OCI-LY1 (cell line): ENCODE results near the gene FLAD1.

ENCODE experiments used
- H2AFZ ChIP-seq: fragments of 200-600 bp; sonication (generic), shearing (Covaris generic); 2 replicates; pipeline ENCODE4 v1.6.0; 2014; ENCODE audit warnings: antibody characterized with exemption, mild to moderate bottlenecking, low read length
- H3F3A ChIP-seq: fragments of 200-600 bp; sonication (generic), shearing (Covaris generic); 2 replicates; pipeline ENCODE4 v1.6.0; 2014; ENCODE audit warnings: mild to moderate bottlenecking, antibody characterized with exemption, low read length, moderate library complexity; ENCODE audit not compliant: insufficient read depth
- H3K27ac ChIP-seq: fragments of 200-600 bp; sonication (generic); 2 replicates; pipeline ENCODE4 v1.5.1; 2014; ENCODE audit warnings: low read length, mixed run types, mild to moderate bottlenecking, low read depth; ENCODE audit not compliant: poor library complexity, severe bottlenecking
- H3K27me3 ChIP-seq: fragments of 200-600 bp; sonication (generic); 2 replicates; pipeline ENCODE4 v1.6.0; 2014; ENCODE audit warnings: antibody characterized with exemption, mild to moderate bottlenecking, low read length, moderate library complexity; ENCODE audit not compliant: insufficient read depth
- H3K36me3 ChIP-seq: fragments of 200-600 bp; sonication (generic); 2 replicates; pipeline ENCODE4 v1.6.1; 2014; ENCODE audit warnings: mild to moderate bottlenecking, antibody characterized with exemption, low read length, moderate library complexity, mixed read lengths; ENCODE audit not compliant: insufficient read depth
- H3K4me1 ChIP-seq: fragments of 200-600 bp; sonication (generic); 2 replicates; pipeline ENCODE4 v1.5.1; 2014; ENCODE audit warnings: mild to moderate bottlenecking, low read length, moderate library complexity; ENCODE audit not compliant: insufficient read depth, severe bottlenecking
- H3K4me2 ChIP-seq: fragments of 200-600 bp; sonication (generic), shearing (Covaris generic); 2 replicates; pipeline ENCODE4 v1.6.1; 2014; ENCODE audit warnings: low read length
- H3K4me3 ChIP-seq: fragments of 200-600 bp; sonication (generic); 2 replicates; pipeline ENCODE4 v1.5.1; 2014; ENCODE audit warnings: low read length, low read depth, mild to moderate bottlenecking, mixed read lengths; ENCODE audit not compliant: poor library complexity, severe bottlenecking
- H3K79me2 ChIP-seq: fragments of 200-600 bp; shearing (Covaris generic); 2 replicates; pipeline ENCODE4 v1.6.1; 2016; ENCODE audit warnings: mixed run types, low read length, mixed read lengths; ENCODE audit not compliant: insufficient read depth
- H3K9ac ChIP-seq: fragments of 200-600 bp; sonication (generic), shearing (Covaris generic); 2 replicates; pipeline ENCODE4 v1.6.1; 2014; ENCODE audit warnings: mild to moderate bottlenecking, low read length, mixed read lengths
- H3K9me2 ChIP-seq: fragments of 200-600 bp; sonication (generic), shearing (Covaris generic); 2 replicates; pipeline ENCODE4 v1.6.1; 2014; ENCODE audit warnings: low read depth, mild to moderate bottlenecking, low read length, mixed read lengths
- H3K9me3 ChIP-seq: fragments of 200-600 bp; shearing (Covaris generic); 2 replicates; pipeline ENCODE4 v1.6.1; 2014; ENCODE audit warnings: low read length, mixed read lengths
- H4K20me1 ChIP-seq: fragments of 200-600 bp; sonication (generic), shearing (Covaris generic); 2 replicates; pipeline ENCODE4 v1.6.0; 2016; ENCODE audit warnings: mild to moderate bottlenecking, low read length; ENCODE audit not compliant: insufficient read depth
- EZH2 ChIP-seq: fragments of 200-600 bp; sonication (generic), shearing (Covaris generic); IDR thresholded peaks from 2 replicates; pipeline ENCODE4 v1.8.0; 2017; ENCODE audit warnings: borderline replicate concordance, mixed run types, mild to moderate bottlenecking, antibody characterized with exemption, low read length, moderate library complexity, mixed read lengths
- TF ChIP-seq, protein P1 (sequence below): fragments of 200-600 bp; sonication (generic), shearing (Covaris generic); IDR thresholded peaks from 2 replicates; pipeline ENCODE4 v1.5.1; 2017; ENCODE audit warnings: mild to moderate bottlenecking, antibody characterized with exemption, low read length, moderate library complexity, mixed read lengths

Gene FLAD1

DNA sequence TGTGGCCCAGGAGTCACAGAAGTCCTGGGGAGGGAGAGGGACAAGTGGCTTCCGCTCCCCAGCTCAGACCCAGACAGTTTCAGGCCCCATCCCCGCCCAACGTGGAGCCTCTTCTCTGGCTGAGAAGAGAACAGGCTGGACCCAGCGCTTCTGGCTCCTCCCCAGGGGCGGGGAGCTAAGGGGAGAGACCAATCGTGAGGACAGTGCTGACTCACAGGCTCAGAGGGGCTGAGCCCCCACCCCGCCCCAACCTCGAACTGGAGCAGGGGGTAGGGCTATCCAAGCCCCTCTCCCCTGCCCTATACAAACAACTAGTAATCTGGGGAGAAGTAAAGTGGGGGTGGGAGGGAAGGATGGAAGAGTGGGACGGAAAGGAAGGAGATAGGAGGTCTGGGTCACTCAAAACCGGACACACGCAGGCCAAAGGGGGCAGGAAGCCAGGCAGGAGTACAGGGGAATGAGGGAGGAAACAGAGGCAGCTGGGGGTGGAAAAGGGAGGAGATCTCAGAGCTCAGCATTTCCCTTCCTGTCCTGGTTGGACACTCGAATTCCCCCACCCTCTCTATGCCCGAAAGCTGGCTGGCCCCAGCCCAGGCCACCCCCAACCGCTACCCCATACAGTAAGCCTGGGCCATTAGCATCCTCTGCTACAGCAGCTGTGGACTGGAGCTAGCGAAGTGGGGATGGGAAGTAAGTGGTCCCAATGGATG lies 12.4 kb upstream of the FLAD1 start, which contains the start of gene SHC1:
Gene SHC1 (minus strand): TSS at position 117 of the 710 bp plus-strand sequence. CDS start 221 bp downstream, outside the sequence.
- peak within 1 kb of the TSS; percentile 53 for H3K9ac ChIP-seq
- H3K36me3 ChIP-seq = peaks cover 33% of the 10 kb centered on the region
- no peaks in the 10 kb centered on the region for H3K9me3 ChIP-seq
- no peaks in the 10 kb centered on the region for H4K20me1 ChIP-seq
- no peaks in the 10 kb centered on the region for H3K9me2 ChIP-seq
- H3K4me2 ChIP-seq = peak within 1 kb of the TSS; percentile 71
- H3K27me3 ChIP-seq = no peaks in the 10 kb centered on the region
- no peak within 1 kb of the TSS for H2AFZ ChIP-seq
- H3K79me2 ChIP-seq = peaks cover 9% of the 10 kb centered on the region
- H3F3A ChIP-seq = no peaks in the 10 kb centered on the region
- no peak for TF ChIP-seq EZH2
- TF ChIP-seq, protein P1, sequence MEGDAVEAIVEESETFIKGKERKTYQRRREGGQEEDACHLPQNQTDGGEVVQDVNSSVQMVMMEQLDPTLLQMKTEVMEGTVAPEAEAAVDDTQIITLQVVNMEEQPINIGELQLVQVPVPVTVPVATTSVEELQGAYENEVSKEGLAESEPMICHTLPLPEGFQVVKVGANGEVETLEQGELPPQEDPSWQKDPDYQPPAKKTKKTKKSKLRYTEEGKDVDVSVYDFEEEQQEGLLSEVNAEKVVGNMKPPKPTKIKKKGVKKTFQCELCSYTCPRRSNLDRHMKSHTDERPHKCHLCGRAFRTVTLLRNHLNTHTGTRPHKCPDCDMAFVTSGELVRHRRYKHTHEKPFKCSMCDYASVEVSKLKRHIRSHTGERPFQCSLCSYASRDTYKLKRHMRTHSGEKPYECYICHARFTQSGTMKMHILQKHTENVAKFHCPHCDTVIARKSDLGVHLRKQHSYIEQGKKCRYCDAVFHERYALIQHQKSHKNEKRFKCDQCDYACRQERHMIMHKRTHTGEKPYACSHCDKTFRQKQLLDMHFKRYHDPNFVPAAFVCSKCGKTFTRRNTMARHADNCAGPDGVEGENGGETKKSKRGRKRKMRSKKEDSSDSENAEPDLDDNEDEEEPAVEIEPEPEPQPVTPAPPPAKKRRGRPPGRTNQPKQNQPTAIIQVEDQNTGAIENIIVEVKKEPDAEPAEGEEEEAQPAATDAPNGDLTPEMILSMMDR = no peak
- H3K4me3 ChIP-seq = peak within 1 kb of the TSS; percentile 52
- peaks cover 35% of the 10 kb centered on the region for H3K4me1 ChIP-seq
- H3K27ac ChIP-seq = peak within 1 kb of the TSS; percentile 69

DNA sequence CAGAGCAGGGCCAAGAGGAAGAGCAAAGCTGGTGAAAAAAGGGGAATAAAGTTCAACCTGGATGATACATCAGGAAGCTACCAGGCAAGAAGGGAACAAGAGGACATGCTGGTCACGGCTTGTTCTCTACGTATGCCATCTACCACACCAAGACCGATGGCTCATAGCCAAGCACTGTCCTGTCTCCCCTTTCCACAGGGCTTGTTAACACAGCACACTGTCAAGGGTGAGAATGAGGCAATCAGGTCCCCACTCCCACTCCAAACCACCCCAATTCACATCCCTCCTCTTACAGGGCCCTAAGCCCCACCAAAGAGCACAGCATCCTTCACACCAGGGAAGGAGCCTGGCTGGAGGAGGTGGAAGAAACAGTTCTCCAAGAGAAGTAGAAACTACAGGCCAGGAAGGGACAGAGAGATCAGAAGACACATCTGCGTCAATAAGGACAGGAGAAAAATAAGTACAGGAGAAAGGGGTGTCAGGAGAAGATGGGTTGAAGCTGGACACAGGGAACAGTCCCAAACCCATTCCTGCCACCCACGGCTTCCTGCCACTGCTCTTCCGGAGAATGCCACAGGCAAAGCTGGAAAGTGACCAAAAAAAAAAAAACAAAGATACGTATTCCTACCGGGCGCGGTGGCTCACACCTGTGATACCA lies 11.7 kb upstream of the FLAD1 start:
- peak overlapping the region; percentile 69 for H3K27ac ChIP-seq
- no peaks in the 10 kb centered on the region for H3K27me3 ChIP-seq
- peak overlapping the region; percentile 71 for H3K4me2 ChIP-seq
- H3K4me1 ChIP-seq = peaks cover 42% of the 10 kb centered on the region
- H3K9ac ChIP-seq = peak overlapping the region; percentile 53; the same call in 1 of the 2 replicates
- no peaks in the 10 kb centered on the region for H3F3A ChIP-seq
- H3K79me2 ChIP-seq = peaks cover 16% of the 10 kb centered on the region
- peak overlapping the region; percentile 52 for H3K4me3 ChIP-seq
- TF ChIP-seq, protein P1 = no peak
- no peak for TF ChIP-seq EZH2
- no peaks in the 10 kb centered on the region for H4K20me1 ChIP-seq
- peaks cover 26% of the 10 kb centered on the region for H3K36me3 ChIP-seq
- no peaks in the 10 kb centered on the region for H3K9me3 ChIP-seq
- no peak overlapping the region for H2AFZ ChIP-seq
- no peaks in the 10 kb centered on the region for H3K9me2 ChIP-seq

DNA sequence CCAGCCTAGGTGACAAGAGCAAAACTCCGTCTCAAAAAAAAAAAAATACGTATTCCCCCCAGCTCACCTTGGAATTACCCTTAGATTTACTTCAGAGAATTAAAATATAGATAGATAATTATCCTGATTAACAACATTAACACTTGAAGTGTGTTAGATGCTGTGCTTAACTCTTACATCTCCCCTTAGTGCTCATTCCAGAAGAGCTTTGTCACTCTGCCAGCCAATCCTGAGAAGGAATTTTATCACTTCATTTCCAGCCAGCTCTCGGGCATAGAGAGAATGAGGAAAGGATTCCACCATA lies 11.0 kb upstream of the FLAD1 start:
- H2AFZ ChIP-seq = no peak overlapping the region
- H3K4me1 ChIP-seq = peaks cover 49% of the 10 kb centered on the region
- TF ChIP-seq, protein P1 = no peak
- no peak for TF ChIP-seq EZH2
- H3K9me2 ChIP-seq = no peaks in the 10 kb centered on the region
- peaks cover 19% of the 10 kb centered on the region for H3K36me3 ChIP-seq
- no peaks in the 10 kb centered on the region for H3F3A ChIP-seq
- peak overlapping the region; percentile 74 for H3K4me2 ChIP-seq
- H3K79me2 ChIP-seq = peaks cover 23% of the 10 kb centered on the region
- H3K27ac ChIP-seq = peak overlapping the region; percentile 88
- H3K27me3 ChIP-seq = no peaks in the 10 kb centered on the region
- H3K9ac ChIP-seq = peak overlapping the region; percentile 17; the same call in 1 of the 2 replicates
- peak overlapping the region; percentile 79 for H3K4me3 ChIP-seq
- no peaks in the 10 kb centered on the region for H3K9me3 ChIP-seq
- H4K20me1 ChIP-seq = no peaks in the 10 kb centered on the region
